ENCODE data around the gene PRKCE. TPM values are rescaled to one million over a fixed set of nuclear protein-coding genes. Genes with fewer than 3 reads are reported as not detected.
A peak's percentile ranks its signal among the peaks of the same experiment; 100 is the strongest.

Gene PRKCE
- total RNA-seq, 1 experiment from 2014 or later = 14.0 TPM

- no peak for TF ChIP-seq TCF7L2 (IDR thresholded peaks at IDR 0.05; ENCODE audit: low read depth, low read length)
- TF ChIP-seq POLR2AphosphoS5 (IDR thresholded peaks at IDR 0.05; ENCODE audit: low read depth, low read length) = no peak
- TF ChIP-seq, protein P1, sequence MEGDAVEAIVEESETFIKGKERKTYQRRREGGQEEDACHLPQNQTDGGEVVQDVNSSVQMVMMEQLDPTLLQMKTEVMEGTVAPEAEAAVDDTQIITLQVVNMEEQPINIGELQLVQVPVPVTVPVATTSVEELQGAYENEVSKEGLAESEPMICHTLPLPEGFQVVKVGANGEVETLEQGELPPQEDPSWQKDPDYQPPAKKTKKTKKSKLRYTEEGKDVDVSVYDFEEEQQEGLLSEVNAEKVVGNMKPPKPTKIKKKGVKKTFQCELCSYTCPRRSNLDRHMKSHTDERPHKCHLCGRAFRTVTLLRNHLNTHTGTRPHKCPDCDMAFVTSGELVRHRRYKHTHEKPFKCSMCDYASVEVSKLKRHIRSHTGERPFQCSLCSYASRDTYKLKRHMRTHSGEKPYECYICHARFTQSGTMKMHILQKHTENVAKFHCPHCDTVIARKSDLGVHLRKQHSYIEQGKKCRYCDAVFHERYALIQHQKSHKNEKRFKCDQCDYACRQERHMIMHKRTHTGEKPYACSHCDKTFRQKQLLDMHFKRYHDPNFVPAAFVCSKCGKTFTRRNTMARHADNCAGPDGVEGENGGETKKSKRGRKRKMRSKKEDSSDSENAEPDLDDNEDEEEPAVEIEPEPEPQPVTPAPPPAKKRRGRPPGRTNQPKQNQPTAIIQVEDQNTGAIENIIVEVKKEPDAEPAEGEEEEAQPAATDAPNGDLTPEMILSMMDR (IDR thresholded peaks at IDR 0.05) = no peak
- TF ChIP-seq, protein P2, sequence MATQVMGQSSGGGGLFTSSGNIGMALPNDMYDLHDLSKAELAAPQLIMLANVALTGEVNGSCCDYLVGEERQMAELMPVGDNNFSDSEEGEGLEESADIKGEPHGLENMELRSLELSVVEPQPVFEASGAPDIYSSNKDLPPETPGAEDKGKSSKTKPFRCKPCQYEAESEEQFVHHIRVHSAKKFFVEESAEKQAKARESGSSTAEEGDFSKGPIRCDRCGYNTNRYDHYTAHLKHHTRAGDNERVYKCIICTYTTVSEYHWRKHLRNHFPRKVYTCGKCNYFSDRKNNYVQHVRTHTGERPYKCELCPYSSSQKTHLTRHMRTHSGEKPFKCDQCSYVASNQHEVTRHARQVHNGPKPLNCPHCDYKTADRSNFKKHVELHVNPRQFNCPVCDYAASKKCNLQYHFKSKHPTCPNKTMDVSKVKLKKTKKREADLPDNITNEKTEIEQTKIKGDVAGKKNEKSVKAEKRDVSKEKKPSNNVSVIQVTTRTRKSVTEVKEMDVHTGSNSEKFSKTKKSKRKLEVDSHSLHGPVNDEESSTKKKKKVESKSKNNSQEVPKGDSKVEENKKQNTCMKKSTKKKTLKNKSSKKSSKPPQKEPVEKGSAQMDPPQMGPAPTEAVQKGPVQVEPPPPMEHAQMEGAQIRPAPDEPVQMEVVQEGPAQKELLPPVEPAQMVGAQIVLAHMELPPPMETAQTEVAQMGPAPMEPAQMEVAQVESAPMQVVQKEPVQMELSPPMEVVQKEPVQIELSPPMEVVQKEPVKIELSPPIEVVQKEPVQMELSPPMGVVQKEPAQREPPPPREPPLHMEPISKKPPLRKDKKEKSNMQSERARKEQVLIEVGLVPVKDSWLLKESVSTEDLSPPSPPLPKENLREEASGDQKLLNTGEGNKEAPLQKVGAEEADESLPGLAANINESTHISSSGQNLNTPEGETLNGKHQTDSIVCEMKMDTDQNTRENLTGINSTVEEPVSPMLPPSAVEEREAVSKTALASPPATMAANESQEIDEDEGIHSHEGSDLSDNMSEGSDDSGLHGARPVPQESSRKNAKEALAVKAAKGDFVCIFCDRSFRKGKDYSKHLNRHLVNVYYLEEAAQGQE (IDR thresholded peaks at IDR 0.05; ENCODE audit: insufficient read depth in 1 of 2, low read depth in 2 of 2, low read length in 1 of 2) = no peak
- no peak for TF ChIP-seq SIN3A (IDR thresholded peaks at IDR 0.05; ENCODE audit: borderline replicate concordance, insufficient read depth, low read depth, low read length)
- no peaks in the 10 kb centered on the region for H3K9me3 ChIP-seq (ENCODE audit: control insufficient read depth, insufficient read depth, low read depth, low read length)
- DNase-seq (ENCODE audit: low read depth, low spot score) (no peak), ATAC-seq (0 out of 2 replicates have a peak, but pooled peaks have one; percentile 39)
- no peaks in the 10 kb centered on the region for H3K4me1 ChIP-seq (ENCODE audit: control insufficient read depth, insufficient read depth, low read length)
- intact Hi-C loops (cut with micrococcal nuclease; ENCODE audit: unreplicated experiment) = loop anchor here (5.0 kb wide), 1 partner anchor 136 kb away; no protein-coding TSS in a partner anchor
- no peaks in the 10 kb centered on the region for H3K27me3 ChIP-seq (ENCODE audit: control insufficient read depth, insufficient read depth, low read length)
- CTCF ChIA-PET = interaction anchor here (0.5 to 0.7 kb wide), 5 partner anchors 9 to 541 kb away, joined by 3 to 6 read pairs (median 3); no protein-coding TSS in a partner anchor
- no TSS peak for BruUV-seq (replicated peaks)
- no peak overlapping the region for H3K4me3 ChIP-seq (ENCODE audit: low read depth in 2 of 2, low read length in 2 of 2)
- H3K27ac ChIP-seq (ENCODE audit: low read length) = no peak overlapping the region
- in situ Hi-C loops (cut with HindIII; ENCODE audit: low pct_unique_long_range_greater_than_20kb, low sequenced_read_pairs) = no loop called here
- POLR2A ChIA-PET = no interaction called here
- no peaks in the 10 kb centered on the region for H3K36me3 ChIP-seq (ENCODE audit: control insufficient read depth, insufficient read depth, low read length)
These were observed 126.7 kb downstream of the PRKCE start for GRCh38 chr2:45777996-45778719.

GRCh38 chr2:45778720-45779171, 127.3 kb downstream of the PRKCE start:
- Histone ChIP-seq H3K9me3 (ENCODE audit: control insufficient read depth, insufficient read depth, low read depth, low read length) (no peaks in the 10 kb centered on the region), H3K4me1 (ENCODE audit: control insufficient read depth, insufficient read depth, low read length) (no peaks in the 10 kb centered on the region), H3K27me3 (ENCODE audit: control insufficient read depth, insufficient read depth, low read length) (no peaks in the 10 kb centered on the region), H3K4me3 (ENCODE audit: low read depth in 2 of 2, low read length in 2 of 2) (no peak overlapping the region), H3K36me3 (ENCODE audit: control insufficient read depth, insufficient read depth, low read length) (no peaks in the 10 kb centered on the region), H3K27ac (ENCODE audit: low read length) (no peak overlapping the region)
- intact Hi-C loops (cut with micrococcal nuclease; ENCODE audit: unreplicated experiment) (loop anchor here (5.0 kb wide), 1 partner anchor 136 kb away; no protein-coding TSS in a partner anchor), in situ Hi-C loops (cut with HindIII; ENCODE audit: low pct_unique_long_range_greater_than_20kb, low sequenced_read_pairs) (no loop called here)
- DNase-seq (ENCODE audit: low read depth, low spot score) = peak; percentile 20
- peak; percentile 84; the same call in 1 of the 2 replicates for ATAC-seq
- TF ChIP-seq, protein P1 (IDR thresholded peaks at IDR 0.05) = peak; percentile 88
- no peak for TF ChIP-seq POLR2AphosphoS5 (IDR thresholded peaks at IDR 0.05; ENCODE audit: low read depth, low read length)
- TF ChIP-seq SIN3A (IDR thresholded peaks at IDR 0.05; ENCODE audit: borderline replicate concordance, insufficient read depth, low read depth, low read length) = no peak
- no peak for TF ChIP-seq TCF7L2 (IDR thresholded peaks at IDR 0.05; ENCODE audit: low read depth, low read length)
- TF ChIP-seq, protein P2 (IDR thresholded peaks at IDR 0.05; ENCODE audit: insufficient read depth in 1 of 2, low read depth in 2 of 2, low read length in 1 of 2) = no peak
- BruUV-seq (replicated peaks) = no TSS peak
- POLR2A ChIA-PET = no interaction called here
- CTCF ChIA-PET = interaction anchor here (0.5 to 1.0 kb wide), 6 partner anchors 8 to 541 kb away, joined by 3 to 6 read pairs (median 4); no protein-coding TSS in a partner anchor
